ENCODE results near the gene ELOVL1. TPM values are rescaled to one million over a fixed set of nuclear protein-coding genes. Genes with fewer than 3 reads are reported as not detected.

The ELOVL1 gene
- total RNA-seq, 2 donors from 2014 or later: 24.4 to 28.3 TPM

GRCh38 chr1:43387976-43388599 lies 20.3 kb upstream of the ELOVL1 start:
- no peaks in the 10 kb centered on the region for H3K27me3 ChIP-seq (ENCODE audit: control insufficient read depth, insufficient read depth, low read length, poor library complexity, severe bottlenecking)
- no peak for TF ChIP-seq CTCF (conservative IDR thresholded peaks at IDR 0.05)
- no peak overlapping the region for H3K27ac ChIP-seq (ENCODE audit: low read depth, low read length)
- no peak overlapping the region for H3K9ac ChIP-seq (ENCODE audit: extremely low read depth, low read length, poor library complexity, severe bottlenecking)
- H3K4me3 Mint-ChIP-seq: peak overlapping the region; percentile 94
- H3K4me3 ChIP-seq (ENCODE audit: low read length): peak overlapping the region; percentile 99
- H3K4me1 Mint-ChIP-seq: peaks cover 16% of the 10 kb centered on the region
- WGBS, 2 experiments (ENCODE audit: insufficient coverage in 1 of 2, insufficient read length in 1 of 2): 87 to 89% methylated on average over 3 to 4 of the region's 4 CpGs
- peaks cover 30% of the 10 kb centered on the region for H3K36me3 Mint-ChIP-seq (ENCODE audit: low read depth)
- H3K27ac Mint-ChIP-seq: peak overlapping the region; percentile 98
- H3K9me3 Mint-ChIP-seq: no peaks in the 10 kb centered on the region
- no peaks in the 10 kb centered on the region for H3K9me3 ChIP-seq (ENCODE audit: control insufficient read depth, low read length)
- no peak for DNase-seq
- peaks cover 50% of the 10 kb centered on the region for H3K36me3 ChIP-seq (ENCODE audit: control insufficient read depth, insufficient read depth, low read length)
- H3K4me1 ChIP-seq (ENCODE audit: control insufficient read depth, insufficient read depth, low read length): peaks cover 3% of the 10 kb centered on the region
- no peaks in the 10 kb centered on the region for H3K27me3 Mint-ChIP-seq (ENCODE audit: insufficient read depth)

GRCh38 chr1:43386676-43387075 lies 18.9 kb upstream of the ELOVL1 start:
- no peaks in the 10 kb centered on the region for H3K9me3 ChIP-seq (ENCODE audit: control insufficient read depth, low read length)
- WGBS, 2 experiments (ENCODE audit: insufficient coverage in 1 of 2, insufficient read length in 1 of 2): 85 to 95% methylated on average over 2 to 6 of the region's 6 CpGs
- Mint-ChIP-seq H3K27ac (no peak overlapping the region), H3K27me3 (ENCODE audit: insufficient read depth) (no peaks in the 10 kb centered on the region), H3K4me3 (no peak overlapping the region), H3K9me3 (no peaks in the 10 kb centered on the region), H3K36me3 (ENCODE audit: low read depth) (peaks cover 37% of the 10 kb centered on the region), H3K4me1 (peaks cover 16% of the 10 kb centered on the region)
- peaks cover 3% of the 10 kb centered on the region for H3K4me1 ChIP-seq (ENCODE audit: control insufficient read depth, insufficient read depth, low read length)
- peaks cover 52% of the 10 kb centered on the region for H3K36me3 ChIP-seq (ENCODE audit: control insufficient read depth, insufficient read depth, low read length)
- TF ChIP-seq CTCF (conservative IDR thresholded peaks at IDR 0.05): no peak
- H3K9ac ChIP-seq (ENCODE audit: extremely low read depth, low read length, poor library complexity, severe bottlenecking): no peak overlapping the region
- no peak for DNase-seq
- H3K27me3 ChIP-seq (ENCODE audit: control insufficient read depth, insufficient read depth, low read length, poor library complexity, severe bottlenecking): no peaks in the 10 kb centered on the region
- H3K4me3 ChIP-seq (ENCODE audit: low read length): no peak overlapping the region
- no peak overlapping the region for H3K27ac ChIP-seq (ENCODE audit: low read depth, low read length)

- Histone ChIP-seq H3K4me3 (ENCODE audit: low read length) (no peak overlapping the region), H3K27me3 (ENCODE audit: control insufficient read depth, insufficient read depth, low read length, poor library complexity, severe bottlenecking) (no peaks in the 10 kb centered on the region), H3K27ac (ENCODE audit: low read depth, low read length) (no peak overlapping the region), H3K4me1 (ENCODE audit: control insufficient read depth, insufficient read depth, low read length) (peaks cover 3% of the 10 kb centered on the region), H3K9ac (ENCODE audit: extremely low read depth, low read length, poor library complexity, severe bottlenecking) (no peak overlapping the region), H3K9me3 (ENCODE audit: control insufficient read depth, low read length) (no peaks in the 10 kb centered on the region), H3K36me3 (ENCODE audit: control insufficient read depth, insufficient read depth, low read length) (peaks cover 52% of the 10 kb centered on the region)
- Mint-ChIP-seq H3K4me3 (no peak overlapping the region), H3K27ac (no peak overlapping the region), H3K27me3 (ENCODE audit: insufficient read depth) (no peaks in the 10 kb centered on the region), H3K9me3 (no peaks in the 10 kb centered on the region), H3K36me3 (ENCODE audit: low read depth) (peaks cover 42% of the 10 kb centered on the region), H3K4me1 (peaks cover under 1% of the 10 kb centered on the region)
- TF ChIP-seq CTCF (conservative IDR thresholded peaks at IDR 0.05): peak; percentile 29
- DNase-seq: no peak
- 89 to 94% methylated on average over 1 to 2 of the region's 2 CpGs for WGBS, 2 experiments (ENCODE audit: insufficient coverage in 1 of 2, insufficient read length in 1 of 2)
These were observed 15.6 kb upstream of the ELOVL1 start for GRCh38 chr1:43383449-43383848.

Measured in endodermal cell (in vitro differentiated cells).